Stimulated activated CD4-positive, alpha-beta T cell treated with anti-CD3 and anti-CD28 coated beads, Interleukin-12 subunit alpha, Interleukin-12 subunit beta, amount 100 ng/mL, for 48 hours (primary cell): ENCODE results near the gene SEMA6D.
"Not testable (repeated sequence)": the region's sequence is repeated elsewhere in the genome, so short reads cannot be mapped to it uniquely, and the experiment has no call there.

ENCODE experiments used
- DNase-seq, 3 donors: peaks; one replicate each; pipeline ENCODE4 v3.0.0-alpha.2; 2020; ENCODE audit warnings: low read depth in 2 of 3, low spot score in 1 of 3

Gene SEMA6D

GRCh38 chr15:47715856-47716445, 1.4 kb upstream of the SEMA6D start:
- no peak for DNase-seq

DNA sequence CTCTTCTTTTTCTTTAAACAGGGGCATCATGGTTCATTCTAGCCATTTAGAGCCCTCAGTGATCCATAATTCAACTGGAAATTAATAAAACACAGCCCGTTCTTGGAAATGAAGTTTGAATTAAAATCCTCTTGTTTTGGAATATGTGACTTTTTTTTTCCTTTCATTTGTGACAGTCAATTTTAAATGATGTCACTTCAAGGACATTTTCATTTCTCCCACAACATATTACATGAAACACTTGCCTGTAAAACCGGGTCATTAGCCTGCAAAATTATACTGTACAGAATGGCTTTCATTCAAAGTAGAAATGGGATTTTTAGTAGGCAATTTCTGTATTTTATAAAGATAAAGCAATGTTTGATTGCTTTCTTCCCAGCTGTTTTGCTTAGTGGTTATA, 789 bp upstream of the SEMA6D start:
- DNase-seq, result no peak

GRCh38 chr15:47718497-47719437, 1.5 kb downstream of the SEMA6D start:
- DNase-seq, result no peak

- no peak for DNase-seq
Measured at GRCh38 chr15:47719730-47720129, 2.4 kb downstream of the SEMA6D start.

- DNase-seq, result no peak
Measured at GRCh38 chr15:47720555-47720954, 3.2 kb downstream of the SEMA6D start.

- DNase-seq, result no peak
Measured at GRCh38 chr15:47721676-47722075, 4.4 kb downstream of the SEMA6D start.

GRCh38 chr15:47724346-47724745, 7.0 kb downstream of the SEMA6D start:
- DNase-seq, result no peak

DNA sequence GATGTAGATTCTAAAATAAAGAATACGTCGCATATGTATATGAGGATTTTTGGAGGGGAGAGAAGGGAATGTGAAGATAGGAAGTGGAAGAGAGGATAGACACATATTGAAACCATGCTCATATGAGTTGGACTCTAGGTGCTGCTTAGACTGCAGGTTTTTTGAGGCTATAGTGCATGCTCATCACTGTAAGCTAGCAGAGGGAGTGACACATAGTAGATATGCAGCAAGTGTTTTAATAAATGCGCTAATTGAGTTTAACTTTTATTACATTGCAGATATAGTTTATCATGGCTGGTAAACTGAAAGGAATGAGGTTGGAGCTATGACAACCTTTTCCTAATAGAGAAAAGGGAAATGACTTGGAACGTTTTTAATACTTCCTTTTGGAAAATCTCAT, 7.7 kb downstream of the SEMA6D start:
- no peak for DNase-seq

DNA sequence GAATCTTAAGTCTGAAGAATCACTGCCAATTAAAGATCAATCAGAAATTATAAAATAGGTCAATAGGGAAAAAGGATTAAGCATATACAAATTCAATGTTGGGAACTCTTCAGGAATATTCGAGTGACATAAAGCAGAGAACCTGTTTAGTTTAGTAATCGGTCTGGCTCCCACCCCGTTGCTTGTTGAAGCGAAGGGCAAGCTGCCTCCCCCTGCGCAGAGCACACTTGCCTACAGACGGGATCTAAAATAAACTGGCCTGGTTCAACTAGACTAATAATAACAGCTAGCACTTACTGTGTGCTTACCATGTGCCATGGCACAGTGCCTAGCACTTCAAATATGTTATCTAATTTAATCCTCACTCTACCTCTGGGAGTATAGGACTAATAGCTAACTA, 8.6 kb downstream of the SEMA6D start:
- no peak for DNase-seq

DNA sequence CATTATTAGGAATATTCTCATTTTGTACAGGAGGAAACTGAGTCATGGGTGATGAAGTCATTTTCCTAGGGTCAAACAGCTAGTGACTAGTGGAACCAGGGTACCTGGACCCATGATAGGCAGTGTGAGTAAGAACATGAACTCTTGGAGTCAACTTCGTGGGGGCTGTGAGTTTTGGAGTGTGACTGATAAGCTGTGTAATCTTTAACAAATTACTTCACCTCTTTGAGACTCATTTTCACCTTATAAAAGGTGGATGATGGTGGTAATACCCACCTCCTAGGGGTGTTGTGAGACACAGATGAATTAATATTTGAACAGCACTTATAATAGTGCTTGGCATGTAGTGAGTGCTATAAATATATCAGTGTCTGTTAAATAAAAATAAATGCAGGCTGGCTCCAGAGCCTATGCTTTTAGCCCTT, 9.1 kb downstream of the SEMA6D start:
- no peak for DNase-seq

DNA sequence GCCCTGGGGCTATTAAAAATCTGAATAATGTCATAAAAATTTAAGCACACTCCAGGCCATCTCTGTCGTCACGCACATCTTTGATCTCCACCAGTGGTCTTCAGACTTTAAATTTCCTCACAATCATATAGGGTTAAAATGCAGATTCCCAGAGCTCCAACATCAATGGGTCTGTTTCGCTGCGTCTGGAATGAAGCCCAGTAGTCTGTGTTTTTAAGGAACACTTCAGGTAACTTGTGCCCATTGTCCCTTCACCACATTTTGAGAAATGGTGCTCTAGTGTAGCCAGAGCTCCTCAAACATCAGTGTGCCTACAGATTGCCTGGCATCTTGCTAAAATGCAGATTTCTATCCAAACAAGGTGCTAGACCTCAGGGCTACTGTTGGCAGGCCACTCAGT, 9.8 kb downstream of the SEMA6D start:
- DNase-seq, result no peak

DNA sequence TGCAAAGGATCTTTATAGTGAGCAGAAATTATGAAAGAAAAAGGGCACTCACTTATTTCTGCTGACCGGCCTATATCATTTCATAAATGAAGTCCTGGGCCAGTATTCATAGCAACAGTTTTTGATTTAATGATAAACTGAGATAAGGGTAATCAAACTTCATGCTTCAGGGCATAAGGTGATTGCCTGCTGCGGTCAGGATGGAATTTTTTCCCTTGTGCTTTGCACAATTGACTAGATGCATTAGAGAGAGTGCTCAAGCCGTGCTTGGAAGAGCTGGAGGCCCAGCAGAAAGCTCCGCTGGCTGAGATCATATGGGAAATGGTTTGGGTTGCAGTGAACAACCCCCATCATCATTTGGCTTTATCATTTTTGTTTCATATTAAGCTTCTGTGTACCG, 10.4 kb downstream of the SEMA6D start:
- no peak for DNase-seq

GRCh38 chr15:47728426-47728825, 11.1 kb downstream of the SEMA6D start:
- no peak for DNase-seq

GRCh38 chr15:47728886-47729285, 11.6 kb downstream of the SEMA6D start:
- DNase-seq, result no peak

- DNase-seq, result no peak
Measured at GRCh38 chr15:47731230-47731629, 13.9 kb downstream of the SEMA6D start.

DNA sequence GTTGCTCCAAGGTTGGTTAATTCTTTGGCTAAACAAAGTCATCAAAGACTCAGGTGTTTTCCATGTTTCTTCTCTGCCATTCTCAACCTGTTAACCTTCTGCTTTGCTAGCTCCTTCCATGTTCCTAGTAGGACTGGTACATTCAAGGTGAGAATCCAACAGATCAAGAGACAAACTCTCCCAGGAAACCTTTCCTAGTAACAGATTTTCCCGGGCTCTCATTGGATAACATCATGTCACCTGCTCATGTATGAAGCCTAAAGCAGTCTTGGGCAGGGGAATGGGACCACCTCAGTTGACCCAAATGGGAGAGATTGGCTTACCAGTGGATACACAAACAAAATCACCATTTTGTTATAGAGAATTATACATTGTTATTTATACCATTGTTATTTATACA, 14.9 kb downstream of the SEMA6D start:
- no peak for DNase-seq

DNA sequence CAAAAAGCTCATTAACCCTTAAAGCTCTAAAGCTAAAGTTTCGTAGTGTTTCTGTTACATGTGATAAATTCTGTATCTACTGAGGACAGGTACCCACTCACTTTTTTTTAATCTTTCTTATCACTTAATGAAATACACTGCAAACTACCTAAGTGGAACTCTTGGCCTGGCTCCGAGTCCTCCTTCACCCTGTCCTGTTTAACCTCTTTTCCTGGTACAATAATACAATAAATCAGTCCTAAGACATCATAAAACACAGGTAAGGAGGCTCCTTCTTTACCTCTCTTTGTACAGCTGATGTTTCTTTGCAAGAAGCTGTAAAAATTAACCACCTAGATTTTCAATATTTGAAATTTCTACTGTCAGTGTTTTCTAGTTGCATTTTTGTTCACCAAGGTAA, 15.8 kb downstream of the SEMA6D start:
- no peak for DNase-seq

DNA sequence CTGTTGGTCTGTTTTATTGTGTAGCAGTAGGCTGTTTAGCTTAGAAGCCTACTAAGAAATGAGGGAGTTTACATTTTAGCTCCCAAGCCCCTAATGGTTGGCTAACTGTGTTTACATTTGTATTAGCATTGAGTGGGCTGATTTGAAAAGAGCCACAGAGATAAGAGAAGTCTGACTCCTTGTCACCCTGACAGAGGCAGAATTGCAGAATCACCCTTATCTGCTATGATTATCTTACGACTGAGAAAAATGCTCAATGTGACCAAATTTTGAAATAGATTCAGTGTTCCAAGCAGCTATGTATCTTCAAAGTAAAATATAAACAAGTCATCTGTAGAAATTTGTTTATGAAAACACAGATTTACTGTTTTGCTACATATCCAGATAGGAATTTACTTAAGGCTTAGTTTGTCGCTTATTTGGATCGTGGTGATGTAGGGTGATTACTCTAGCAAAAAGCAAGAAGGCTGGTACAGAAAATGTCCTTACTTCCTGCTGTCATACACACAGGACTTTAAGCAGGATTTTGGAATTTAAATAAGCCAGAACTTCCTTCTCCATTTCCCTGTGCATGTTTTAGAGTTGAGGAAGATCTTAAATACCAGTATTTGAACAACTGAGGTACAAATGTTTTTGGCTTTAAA, 19.0 kb downstream of the SEMA6D start:
- DNase-seq, result no peak

DNA sequence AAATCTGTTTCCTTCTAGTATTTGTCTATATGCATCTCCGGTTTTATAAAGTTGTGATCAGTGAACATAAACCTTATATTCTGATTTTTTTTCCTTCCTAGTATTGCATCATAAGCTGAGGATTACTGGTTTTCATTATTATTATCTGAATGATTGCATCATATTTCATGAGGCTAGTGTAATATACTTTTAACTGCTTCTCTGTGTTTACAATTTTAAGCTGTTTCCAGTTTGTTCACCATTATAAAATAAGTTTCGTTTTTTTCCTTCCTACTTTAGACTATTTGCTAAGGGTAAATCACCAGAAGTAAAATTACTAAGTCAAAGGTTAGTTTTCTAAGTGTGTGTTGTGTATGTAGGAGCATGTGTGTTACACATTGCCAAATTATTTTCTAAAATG, 20.2 kb downstream of the SEMA6D start:
- DNase-seq, result no peak

- not testable (repeated sequence) for DNase-seq
Measured at GRCh38 chr15:47738144-47738825, 21.0 kb downstream of the SEMA6D start.

GRCh38 chr15:47741082-47741481, 23.8 kb downstream of the SEMA6D start:
- no peak for DNase-seq

DNA sequence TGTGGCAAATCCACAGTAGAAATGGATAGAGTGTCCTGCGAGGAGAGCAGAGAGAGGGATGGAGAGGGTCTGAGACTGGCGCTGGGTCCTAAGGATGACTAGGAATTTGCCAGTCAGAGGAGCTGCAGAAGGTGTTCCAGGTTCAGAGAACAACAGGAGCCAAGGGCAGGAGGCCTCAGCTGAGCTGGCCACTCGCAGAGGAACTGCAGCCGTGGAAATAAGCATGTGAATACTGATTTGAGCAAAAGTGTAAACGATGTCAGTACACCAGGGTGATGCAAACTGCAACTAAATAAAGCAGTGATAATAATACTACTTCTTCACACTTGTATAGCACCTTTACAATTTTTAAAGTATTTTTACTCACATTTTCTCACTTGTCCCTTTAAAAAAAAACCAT, 24.6 kb downstream of the SEMA6D start:
- DNase-seq, result no peak
